OCI-LY7 (cell line): ENCODE measurements around the gene ZNF555.

Source experiments
- EZH2phosphoT487 ChIP-seq: fragments of 200-600 bp; sonication (generic); IDR thresholded peaks from 2 replicates; pipeline ENCODE4 v1.6.1; 2018; ENCODE audit warnings: low read depth, borderline replicate concordance, mild to moderate bottlenecking, mixed run types, antibody characterized with exemption, low read length, moderate library complexity, mixed read lengths
- TF ChIP-seq, protein P1 (sequence below): fragments of 200-600 bp; sonication (generic); conservative IDR thresholded peaks from 2 replicates; pipeline ENCODE4 v1.5.1; 2014; ENCODE audit warnings: mild to moderate bottlenecking, antibody characterized with exemption, low read length, moderate library complexity, mixed read lengths

DNA sequence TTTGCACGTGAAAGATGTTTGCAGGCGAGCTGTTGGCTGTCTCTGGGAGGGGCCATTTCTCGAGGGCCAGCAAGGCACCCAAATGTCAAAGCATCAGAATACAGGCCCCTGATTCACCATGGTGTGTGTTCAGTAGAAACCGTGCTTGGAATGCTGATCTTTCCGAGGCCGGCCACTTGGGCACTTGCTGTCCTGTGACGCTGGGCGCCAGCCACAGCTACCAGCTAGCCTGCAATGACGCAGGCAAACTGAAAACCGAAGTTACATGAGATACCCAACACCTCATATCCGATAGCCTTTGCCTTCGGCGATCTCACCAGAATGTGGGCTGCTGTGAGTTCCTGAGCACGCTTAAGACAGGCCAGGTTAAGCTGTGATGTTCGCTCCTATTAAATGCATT lies 44.0 kb upstream of the ZNF555 start:
- TF ChIP-seq, protein P1, sequence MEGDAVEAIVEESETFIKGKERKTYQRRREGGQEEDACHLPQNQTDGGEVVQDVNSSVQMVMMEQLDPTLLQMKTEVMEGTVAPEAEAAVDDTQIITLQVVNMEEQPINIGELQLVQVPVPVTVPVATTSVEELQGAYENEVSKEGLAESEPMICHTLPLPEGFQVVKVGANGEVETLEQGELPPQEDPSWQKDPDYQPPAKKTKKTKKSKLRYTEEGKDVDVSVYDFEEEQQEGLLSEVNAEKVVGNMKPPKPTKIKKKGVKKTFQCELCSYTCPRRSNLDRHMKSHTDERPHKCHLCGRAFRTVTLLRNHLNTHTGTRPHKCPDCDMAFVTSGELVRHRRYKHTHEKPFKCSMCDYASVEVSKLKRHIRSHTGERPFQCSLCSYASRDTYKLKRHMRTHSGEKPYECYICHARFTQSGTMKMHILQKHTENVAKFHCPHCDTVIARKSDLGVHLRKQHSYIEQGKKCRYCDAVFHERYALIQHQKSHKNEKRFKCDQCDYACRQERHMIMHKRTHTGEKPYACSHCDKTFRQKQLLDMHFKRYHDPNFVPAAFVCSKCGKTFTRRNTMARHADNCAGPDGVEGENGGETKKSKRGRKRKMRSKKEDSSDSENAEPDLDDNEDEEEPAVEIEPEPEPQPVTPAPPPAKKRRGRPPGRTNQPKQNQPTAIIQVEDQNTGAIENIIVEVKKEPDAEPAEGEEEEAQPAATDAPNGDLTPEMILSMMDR: no peak
- TF ChIP-seq EZH2phosphoT487: no peak
